ENCODE measurements around the gene ZNF287.
A peak's percentile ranks its signal among the peaks of the same experiment; 100 is the strongest.
"Not testable (repeated sequence)": the region's sequence is repeated elsewhere in the genome, so short reads cannot be mapped to it uniquely, and the experiment has no call there.

ZNF287 gene

GRCh38 chr17:16568541-16569357 lies at the start of gene ZNF287:
Gene ZNF287 (minus strand): TSS chr17:16569204. CDS start chr17:16567731, 1,473 bp downstream.
- peak; percentile 81 to 89 for DNase-seq (ENCODE audit: extremely low read depth in 1 of 2, low read depth in 1 of 2)

- DNase-seq (ENCODE audit: extremely low read depth in 1 of 2, low read depth in 1 of 2): no peak
Measured at GRCh38 chr17:16617481-16618060, 48.6 kb upstream of the ZNF287 start.

GRCh38 chr17:16599537-16599936 lies 30.5 kb upstream of the ZNF287 start:
- DNase-seq (ENCODE audit: extremely low read depth in 1 of 2, low read depth in 1 of 2): no peak

GRCh38 chr17:16593356-16594102 lies 24.5 kb upstream of the ZNF287 start:
- no peak for DNase-seq (ENCODE audit: extremely low read depth in 1 of 2, low read depth in 1 of 2)

- peak; percentile 80 to 85 for DNase-seq (ENCODE audit: extremely low read depth in 1 of 2, low read depth in 1 of 2)
Measured at GRCh38 chr17:16589097-16589969, 20.3 kb upstream of the ZNF287 start.

GRCh38 chr17:16585796-16586195 lies 16.8 kb upstream of the ZNF287 start:
- DNase-seq (ENCODE audit: extremely low read depth in 1 of 2, low read depth in 1 of 2): no peak

- peak; percentile 78 to 91 for DNase-seq (ENCODE audit: extremely low read depth in 1 of 2, low read depth in 1 of 2)
Measured at GRCh38 chr17:16584273-16584995, 15.4 kb upstream of the ZNF287 start.

- no peak for DNase-seq (ENCODE audit: extremely low read depth in 1 of 2, low read depth in 1 of 2)
Measured at GRCh38 chr17:16583781-16584180, 14.8 kb upstream of the ZNF287 start.

- no peak for DNase-seq (ENCODE audit: extremely low read depth in 1 of 2, low read depth in 1 of 2)
Measured at GRCh38 chr17:16573466-16573865, 4.5 kb upstream of the ZNF287 start.

- DNase-seq (ENCODE audit: extremely low read depth in 1 of 2, low read depth in 1 of 2): no peak
Measured at GRCh38 chr17:16569358-16569712, 331 bp upstream of the ZNF287 start.

GRCh38 chr17:16552637-16553045 lies 16.4 kb downstream of the ZNF287 start:
- no peak for DNase-seq (ENCODE audit: extremely low read depth in 1 of 2, low read depth in 1 of 2)

GRCh38 chr17:16551878-16552636 lies 16.9 kb downstream of the ZNF287 start:
- DNase-seq (ENCODE audit: extremely low read depth in 1 of 2, low read depth in 1 of 2): no peak

GRCh38 chr17:16537130-16537458 lies 31.9 kb downstream of the ZNF287 start:
- DNase-seq (ENCODE audit: extremely low read depth in 1 of 2, low read depth in 1 of 2): no peak

GRCh38 chr17:16534236-16534635 lies 34.8 kb downstream of the ZNF287 start:
- no peak for DNase-seq (ENCODE audit: extremely low read depth in 1 of 2, low read depth in 1 of 2)

- no peak for DNase-seq (ENCODE audit: extremely low read depth in 1 of 2, low read depth in 1 of 2)
Measured at GRCh38 chr17:16529906-16530305, 39.1 kb downstream of the ZNF287 start.

- no peak for DNase-seq (ENCODE audit: extremely low read depth in 1 of 2, low read depth in 1 of 2)
Measured at GRCh38 chr17:16527298-16527697, 41.7 kb downstream of the ZNF287 start.

GRCh38 chr17:16525556-16525955 lies 43.4 kb downstream of the ZNF287 start:
- not testable (repeated sequence) for DNase-seq (ENCODE audit: extremely low read depth in 1 of 2, low read depth in 1 of 2)

- peak in 1 of 2 donors; percentile 29 for DNase-seq (ENCODE audit: extremely low read depth in 1 of 2, low read depth in 1 of 2)
Measured at GRCh38 chr17:16521070-16521727, 47.8 kb downstream of the ZNF287 start.

GRCh38 chr17:16519021-16519420 lies 50.0 kb downstream of the ZNF287 start:
- no peak for DNase-seq (ENCODE audit: extremely low read depth in 1 of 2, low read depth in 1 of 2)

Data from stimulated activated CD8-positive, alpha-beta memory T cell treated with anti-CD3 and anti-CD28 coated beads, Interleukin-7, amount 100 ng/mL, for 48 hours (primary cell).